ENCODE measurements around the gene RBL2.
A peak's percentile ranks its signal among the peaks of the same experiment; 100 is the strongest.
"Not testable (repeated sequence)": the region's sequence is repeated elsewhere in the genome, so short reads cannot be mapped to it uniquely, and the experiment has no call there.

The RBL2 gene, protein sequence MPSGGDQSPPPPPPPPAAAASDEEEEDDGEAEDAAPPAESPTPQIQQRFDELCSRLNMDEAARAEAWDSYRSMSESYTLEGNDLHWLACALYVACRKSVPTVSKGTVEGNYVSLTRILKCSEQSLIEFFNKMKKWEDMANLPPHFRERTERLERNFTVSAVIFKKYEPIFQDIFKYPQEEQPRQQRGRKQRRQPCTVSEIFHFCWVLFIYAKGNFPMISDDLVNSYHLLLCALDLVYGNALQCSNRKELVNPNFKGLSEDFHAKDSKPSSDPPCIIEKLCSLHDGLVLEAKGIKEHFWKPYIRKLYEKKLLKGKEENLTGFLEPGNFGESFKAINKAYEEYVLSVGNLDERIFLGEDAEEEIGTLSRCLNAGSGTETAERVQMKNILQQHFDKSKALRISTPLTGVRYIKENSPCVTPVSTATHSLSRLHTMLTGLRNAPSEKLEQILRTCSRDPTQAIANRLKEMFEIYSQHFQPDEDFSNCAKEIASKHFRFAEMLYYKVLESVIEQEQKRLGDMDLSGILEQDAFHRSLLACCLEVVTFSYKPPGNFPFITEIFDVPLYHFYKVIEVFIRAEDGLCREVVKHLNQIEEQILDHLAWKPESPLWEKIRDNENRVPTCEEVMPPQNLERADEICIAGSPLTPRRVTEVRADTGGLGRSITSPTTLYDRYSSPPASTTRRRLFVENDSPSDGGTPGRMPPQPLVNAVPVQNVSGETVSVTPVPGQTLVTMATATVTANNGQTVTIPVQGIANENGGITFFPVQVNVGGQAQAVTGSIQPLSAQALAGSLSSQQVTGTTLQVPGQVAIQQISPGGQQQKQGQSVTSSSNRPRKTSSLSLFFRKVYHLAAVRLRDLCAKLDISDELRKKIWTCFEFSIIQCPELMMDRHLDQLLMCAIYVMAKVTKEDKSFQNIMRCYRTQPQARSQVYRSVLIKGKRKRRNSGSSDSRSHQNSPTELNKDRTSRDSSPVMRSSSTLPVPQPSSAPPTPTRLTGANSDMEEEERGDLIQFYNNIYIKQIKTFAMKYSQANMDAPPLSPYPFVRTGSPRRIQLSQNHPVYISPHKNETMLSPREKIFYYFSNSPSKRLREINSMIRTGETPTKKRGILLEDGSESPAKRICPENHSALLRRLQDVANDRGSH

DNA sequence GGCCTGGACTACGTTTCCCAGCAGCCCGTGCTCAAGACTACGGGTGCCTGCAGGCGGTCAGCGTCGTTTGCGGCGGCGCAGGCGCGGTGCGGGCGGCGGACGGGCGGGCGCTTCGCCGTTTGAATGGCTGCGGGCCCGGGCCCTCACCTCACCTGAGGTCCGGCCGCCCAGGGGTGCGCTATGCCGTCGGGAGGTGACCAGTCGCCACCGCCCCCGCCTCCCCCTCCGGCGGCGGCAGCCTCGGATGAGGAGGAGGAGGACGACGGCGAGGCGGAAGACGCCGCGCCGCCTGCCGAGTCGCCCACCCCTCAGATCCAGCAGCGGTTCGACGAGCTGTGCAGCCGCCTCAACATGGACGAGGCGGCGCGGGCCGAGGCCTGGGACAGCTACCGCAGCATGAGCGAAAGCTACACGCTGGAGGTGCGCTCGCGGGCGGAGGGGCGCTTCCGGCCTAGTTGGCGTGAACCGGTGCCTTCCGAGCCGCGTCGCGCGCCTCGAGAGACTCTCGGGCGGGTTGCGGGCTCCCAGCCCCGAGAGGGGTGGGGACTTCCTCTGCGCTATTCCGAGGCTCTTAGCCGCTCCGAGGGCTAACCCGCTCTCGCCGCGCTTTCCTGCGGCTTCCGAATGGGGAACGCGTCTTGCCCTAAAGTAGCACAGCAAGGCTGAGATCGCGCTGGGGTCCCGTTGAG lies at the start of gene RBL2:
Gene RBL2 (plus strand): TSS at position 95 of the 689 bp plus-strand sequence. CDS start 86 bp downstream, at position 181.
- DNase-seq = peak; percentile 73

DNA sequence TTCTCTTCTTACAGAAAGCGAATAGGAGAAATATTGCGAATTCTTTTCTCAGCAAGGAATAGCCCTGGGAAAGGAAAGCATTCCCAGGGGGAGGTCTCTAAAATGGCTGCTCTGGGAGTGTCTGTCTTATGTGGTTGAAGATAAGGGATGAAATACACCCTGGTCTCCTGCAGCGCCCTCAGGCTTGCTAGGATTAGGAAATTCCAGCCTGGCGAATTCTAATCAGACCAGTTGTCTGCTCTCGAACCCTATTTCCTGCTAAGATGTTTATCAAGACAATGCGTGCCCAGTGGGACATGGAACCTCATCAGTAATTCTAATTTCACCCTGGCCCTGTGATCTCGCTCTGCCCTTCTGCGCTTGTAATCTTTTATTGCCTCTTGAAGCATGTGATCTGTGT lies 49.7 kb upstream of the RBL2 start:
- DNase-seq = not testable (repeated sequence)

DNA sequence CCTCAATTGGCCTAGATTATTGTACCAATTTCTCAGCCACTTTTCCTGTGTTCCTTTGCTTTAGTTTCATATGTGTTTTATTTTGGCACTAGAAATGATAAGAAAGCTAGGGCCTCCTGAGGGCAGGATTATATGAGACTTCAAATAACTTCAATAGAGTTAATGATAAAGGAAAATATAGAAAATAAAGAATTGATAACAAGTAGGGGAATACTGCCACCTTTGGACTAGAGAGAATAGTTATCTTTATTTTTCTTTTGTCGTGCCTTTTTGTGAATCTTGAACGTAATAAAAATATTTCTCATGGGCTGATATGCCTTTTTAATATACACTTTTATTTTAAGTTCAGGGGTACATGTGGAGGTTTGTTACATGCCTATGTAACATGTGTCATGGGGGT lies 29.3 kb upstream of the RBL2 start:
- no peak for DNase-seq

DNA sequence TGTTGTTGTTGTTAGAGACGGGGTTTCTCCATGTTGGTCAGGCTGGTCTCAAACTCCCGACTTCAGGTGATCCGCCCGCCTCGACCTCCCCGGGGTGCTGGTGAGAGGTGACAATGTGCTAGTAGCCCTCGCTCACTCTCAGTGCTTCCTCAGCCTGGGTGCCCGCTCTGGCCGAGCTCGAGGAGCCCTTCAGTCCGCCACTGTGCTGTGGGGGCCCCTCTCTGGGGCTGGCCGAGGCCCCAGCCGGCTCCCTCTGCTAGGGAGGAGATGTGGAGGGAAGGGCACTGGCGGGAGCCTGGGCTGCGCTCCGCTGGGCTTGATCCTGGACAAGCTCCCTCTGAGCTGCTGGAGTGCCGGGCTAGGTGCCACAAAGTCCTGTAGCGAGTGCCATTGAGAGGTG lies 21.7 kb upstream of the RBL2 start:
- DNase-seq = no peak

DNA sequence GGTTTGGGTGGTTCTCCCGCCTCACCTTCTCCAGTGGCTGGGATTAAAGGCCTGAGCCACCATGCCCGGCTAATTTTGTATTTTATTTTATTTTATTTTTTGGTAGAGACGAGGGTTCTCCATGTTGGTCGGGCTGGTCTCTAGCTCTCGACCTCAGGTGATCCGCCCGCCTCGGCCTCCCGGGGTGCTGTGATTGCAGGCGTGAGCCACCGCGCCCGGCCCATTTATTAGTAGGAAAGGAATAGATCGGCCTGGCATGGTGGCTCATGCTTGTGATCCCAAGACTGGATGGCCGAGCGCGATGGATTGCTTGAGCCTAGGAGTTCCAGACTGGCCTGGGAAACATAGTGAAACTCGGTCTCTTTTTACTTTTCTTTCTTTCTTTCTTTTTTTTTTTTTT lies 20.4 kb upstream of the RBL2 start:
- no peak for DNase-seq

DNA sequence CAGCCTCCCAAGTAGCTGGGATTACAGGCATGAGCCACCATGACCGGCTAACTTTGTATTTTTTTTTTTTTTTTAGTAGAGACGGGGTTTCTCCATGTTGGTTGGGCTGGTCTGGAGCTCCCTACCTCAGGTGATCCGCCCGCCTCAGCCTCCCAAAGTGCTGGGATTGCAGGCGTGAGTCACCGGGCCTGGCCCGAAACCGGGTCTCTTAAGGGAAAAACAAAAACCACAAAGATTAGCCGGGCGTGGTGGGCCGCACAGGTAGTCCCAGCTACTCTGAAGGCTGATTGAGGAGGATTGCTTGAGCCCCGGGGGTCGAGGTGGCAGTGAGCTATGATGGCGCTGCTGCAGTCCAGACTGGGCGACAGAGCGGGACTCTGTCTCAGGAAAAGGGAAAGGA lies 19.9 kb upstream of the RBL2 start:
- no peak for DNase-seq

DNA sequence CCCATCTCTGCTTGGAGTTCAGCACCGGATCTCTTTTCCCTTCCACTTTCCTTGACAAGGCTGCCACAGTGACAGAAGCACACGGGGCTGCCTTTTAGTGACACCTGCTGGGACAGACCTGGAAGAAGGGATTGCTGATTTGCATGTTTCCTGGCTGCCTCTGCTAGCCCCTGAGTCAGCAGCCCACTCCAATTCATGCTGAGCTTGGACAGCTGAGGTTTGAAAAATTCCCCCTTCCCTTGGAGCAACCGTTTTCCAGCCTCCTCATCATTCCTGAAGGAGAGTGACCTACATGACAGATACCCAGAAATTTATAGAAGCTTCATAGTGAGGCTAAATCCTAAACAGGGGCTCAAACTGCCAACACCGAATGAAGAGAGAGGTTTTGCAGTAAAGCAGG lies 18.8 kb upstream of the RBL2 start:
- DNase-seq = peak; percentile 22

DNA sequence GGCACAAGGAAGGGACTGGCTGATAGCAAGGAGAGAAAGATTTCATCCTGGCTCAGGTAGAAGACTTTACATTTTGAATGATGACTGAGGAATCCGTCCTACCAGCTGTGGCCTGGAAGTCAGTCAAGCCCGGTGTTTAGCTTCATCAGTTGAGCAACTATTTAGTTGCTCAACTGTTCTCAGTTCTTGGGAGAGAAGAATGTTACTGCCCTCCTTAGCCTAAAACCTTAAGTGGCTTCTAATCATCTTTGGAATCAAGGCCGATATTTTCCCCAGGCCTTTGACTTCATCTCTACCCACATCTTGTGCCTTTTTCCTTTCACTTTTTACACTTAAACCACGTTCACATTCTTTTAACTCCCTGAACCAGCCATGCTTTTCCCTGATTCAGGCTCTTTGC lies 17.3 kb upstream of the RBL2 start:
- DNase-seq = no peak

DNA sequence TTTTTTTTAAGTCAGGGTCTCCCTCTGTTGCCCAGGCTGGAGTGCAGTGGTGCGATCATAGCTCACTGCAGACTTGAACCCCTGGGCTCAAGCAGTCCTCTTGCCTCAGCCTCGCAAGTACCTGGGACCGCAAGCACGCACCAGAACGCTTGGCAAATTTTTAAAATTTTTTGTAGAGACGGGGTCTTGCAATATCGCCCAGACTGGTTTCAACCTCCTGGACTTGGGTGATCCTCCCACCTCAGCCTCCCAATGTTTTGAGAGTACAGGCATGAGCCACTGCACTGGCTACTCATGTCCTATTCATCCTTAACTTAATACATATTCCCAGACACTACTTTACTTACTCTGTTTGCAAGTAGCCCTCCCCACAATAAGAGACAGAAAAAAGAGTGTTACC lies 16.3 kb upstream of the RBL2 start:
- no peak for DNase-seq

DNA sequence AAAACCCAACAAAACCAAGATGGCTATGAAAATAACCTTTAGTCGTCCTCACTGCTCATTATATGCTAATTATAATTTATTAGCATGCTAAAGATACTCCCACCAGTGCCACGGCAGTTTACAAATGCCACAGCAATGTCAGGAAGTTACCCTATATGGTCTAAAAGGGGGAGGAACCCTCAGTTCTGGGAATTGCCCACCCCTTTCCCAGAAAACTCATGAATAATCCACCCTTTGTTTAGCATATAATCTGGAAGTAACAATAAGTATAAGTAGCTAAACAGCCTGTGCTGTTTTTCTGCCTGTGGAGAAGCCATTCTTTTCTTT lies 14.9 kb upstream of the RBL2 start:
- not testable (repeated sequence) for DNase-seq

DNA sequence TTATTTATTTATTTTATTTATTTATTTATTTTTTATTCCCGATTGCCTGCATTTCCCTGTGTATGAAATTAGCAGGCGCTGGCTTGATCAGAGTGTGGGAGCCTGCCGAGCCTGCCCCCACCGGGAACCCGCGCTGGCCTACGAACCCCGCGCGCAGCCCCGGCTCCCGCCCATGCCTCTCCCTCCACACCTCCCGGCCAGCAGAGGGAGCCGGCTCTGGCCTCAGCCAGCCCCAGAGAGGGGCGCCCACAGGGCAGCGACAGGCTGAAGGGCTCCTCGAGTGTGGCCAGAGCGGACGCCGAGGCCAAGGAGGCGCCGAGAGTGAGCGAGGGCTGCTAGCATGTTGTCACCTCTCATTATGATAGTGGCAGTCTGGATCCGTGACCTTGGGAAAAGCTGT lies 13.0 kb upstream of the RBL2 start:
- no peak for DNase-seq

DNA sequence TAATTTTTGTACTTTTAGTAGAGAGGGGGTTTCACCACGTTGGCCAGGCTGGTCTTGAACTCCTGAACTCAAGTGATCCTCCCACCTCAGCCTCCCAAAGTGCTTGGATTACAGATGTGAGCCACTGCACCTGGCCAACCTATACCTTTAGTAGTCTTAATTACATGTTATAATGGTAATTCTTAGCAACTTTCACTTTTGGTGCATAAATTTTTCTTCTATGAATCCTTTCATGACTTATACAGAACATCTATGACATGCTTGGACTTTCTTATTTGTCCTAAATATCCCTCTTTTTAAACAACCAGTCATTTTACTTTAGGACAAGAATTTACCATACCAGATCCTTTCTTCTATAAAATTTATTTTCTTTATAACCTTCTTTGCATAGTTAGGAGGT lies 10.3 kb upstream of the RBL2 start:
- DNase-seq = not testable (repeated sequence)

DNA sequence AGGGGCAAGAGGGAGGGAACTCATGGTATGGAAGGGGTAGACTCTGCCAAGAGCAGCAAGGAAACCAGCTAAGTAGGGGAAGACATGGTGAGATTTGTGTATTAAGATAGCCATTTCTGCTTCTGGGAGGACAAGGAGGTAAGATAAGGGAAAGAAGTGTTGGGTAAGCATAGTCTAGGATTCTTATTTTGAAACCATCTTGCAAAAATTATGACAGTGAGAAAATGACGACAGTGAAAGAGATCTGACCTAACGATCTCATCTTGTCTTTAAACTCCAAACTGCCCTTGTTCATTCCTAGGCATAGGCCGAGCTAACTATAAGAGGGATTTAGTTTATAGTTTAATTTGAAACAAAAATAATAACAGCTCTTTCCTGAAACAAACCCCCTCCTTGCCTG lies 5.6 kb upstream of the RBL2 start:
- no peak for DNase-seq

DNA sequence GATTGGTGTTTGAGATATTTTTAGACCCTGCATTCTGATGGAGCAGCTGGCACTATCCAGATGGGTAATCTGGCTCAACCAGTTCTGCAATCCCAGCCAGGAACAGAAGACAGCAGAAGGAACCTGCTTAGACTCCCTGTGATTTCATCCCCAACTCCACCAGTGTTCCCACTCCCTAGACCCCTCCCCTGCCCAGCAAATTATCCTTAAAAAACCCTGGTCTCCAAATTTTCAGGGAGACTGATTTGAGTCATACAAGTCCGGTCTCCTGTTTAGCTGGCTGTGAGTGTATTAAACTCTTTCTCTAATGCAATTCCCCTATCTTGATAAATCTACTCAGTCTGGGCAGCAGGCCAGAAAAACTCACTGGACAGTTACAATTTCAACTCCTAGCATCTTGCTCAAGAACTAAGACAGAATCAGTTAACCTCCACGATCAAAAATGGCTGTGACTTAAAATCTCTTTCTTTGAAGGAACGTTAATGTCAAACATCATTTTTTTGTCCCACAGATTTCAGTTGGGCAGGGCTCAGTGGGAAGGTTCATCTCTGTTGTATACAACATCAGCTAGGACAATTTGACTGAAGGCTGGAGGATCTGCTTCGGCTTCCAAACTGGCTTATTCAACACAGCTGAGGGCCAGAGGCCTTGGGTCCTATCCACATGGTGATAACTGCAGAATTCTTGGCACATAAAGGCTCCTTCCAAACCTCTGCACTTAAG lies 4.9 kb upstream of the RBL2 start:
- DNase-seq = peak; percentile 63

DNA sequence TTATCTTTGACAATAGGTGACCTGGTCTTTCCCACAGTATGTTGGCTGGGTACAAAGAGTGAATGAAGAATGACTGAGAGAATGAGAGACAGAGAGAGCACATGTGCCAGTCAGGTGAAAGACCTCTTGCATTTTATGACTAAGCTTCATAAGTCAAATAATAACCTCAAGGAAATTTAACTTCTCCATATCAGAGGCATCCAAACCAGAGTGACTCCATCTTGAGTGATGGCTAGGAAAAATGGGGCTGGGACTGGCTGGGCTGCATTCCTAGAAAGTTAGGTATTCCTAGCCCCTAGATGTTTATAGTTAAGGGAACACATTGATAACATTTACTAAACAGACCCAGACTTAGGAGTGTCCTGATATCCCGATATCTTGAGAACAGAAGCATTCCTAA lies 3.9 kb upstream of the RBL2 start:
- DNase-seq = no peak

DNA sequence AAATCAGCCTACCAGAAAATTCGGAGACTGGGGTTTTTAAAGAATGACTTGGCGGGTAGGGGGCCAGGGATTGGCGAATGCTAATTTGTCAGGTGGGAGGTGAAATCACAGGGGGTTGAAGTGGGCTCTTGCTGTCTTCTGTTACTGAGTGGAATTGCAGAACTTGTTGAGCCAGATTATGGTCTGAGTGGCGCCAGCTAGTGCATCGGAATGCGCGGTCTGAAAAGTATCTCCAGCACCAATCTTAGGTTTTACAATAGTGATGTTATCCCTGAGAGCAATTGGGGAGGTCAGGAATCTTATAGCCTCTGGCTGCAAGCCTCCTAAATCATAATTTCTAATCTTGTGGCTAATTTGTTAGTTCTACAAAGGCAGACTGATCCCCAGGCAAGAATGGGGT lies 762 bp upstream of the RBL2 start:
- DNase-seq = no peak

DNA sequence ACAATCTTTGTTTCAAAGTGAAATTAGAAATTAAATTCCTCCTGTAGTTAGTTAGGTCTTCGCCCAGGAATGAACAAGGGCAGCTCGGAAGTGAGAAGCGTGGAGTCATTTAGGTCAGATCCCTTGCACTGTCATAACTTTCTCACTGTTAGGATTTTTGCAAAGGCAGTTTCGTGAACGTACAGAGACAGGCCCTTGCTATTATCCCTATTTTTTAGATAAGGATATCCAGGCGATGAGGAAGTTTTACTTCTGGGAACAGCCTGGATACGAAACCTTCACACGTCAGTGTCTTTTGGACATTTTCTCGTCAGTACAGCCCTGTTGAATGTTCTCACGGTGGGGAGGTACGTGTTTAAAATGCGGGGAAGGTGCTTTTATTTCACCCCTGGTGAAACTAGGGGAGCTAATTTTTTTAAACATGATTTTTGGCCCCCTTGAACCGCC lies 318 bp upstream of the RBL2 start:
- no peak for DNase-seq

DNA sequence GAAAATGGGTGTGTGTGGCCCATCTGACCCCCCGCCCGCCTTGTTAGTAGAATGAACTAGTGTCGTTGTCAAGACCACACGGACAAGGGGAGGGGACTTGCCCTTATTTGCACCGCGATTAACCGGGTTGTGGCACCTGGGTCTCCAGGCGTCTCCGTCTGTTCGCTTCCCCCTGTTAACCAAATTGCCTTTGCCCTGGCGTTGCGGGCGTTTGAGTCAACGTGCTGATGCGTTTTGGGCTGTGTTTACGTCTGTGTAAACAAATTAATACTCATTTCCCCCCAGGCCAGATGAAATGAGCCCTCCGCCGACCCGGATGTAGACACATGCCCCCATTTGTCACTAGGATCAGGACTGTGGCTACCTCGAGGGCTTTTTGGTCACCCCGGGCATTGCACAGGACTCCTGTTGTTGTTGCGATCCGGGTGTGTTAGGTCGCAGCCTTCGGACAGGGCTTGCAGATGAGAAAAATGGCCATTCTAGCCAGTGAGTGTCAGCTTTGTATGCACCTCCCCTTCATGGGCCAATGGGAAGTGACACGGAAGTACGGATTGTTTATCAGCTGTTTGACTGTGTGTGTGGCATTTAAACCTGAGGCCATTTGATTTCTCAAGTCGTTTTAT lies 906 bp downstream of the RBL2 start:
- DNase-seq = peak; percentile 76

DNA sequence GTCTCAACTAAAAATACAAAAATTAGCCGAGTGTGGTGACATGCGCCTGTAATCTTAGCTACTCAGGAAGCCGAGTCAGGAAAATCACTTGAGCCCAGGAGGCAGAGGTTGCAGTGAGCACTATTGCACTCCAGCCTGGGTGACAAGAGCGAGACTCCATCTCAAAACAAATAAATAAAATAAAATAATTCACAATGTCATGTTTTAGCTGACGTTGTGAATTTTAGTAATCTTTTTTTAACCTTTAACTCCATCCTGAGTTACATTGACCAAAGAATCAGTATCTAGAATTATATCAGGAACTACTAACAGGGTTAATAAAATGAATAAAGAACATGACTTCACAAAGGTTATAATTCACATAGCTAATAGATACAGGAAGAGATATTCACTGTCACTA lies 5.9 kb downstream of the RBL2 start:
- DNase-seq = no peak

DNA sequence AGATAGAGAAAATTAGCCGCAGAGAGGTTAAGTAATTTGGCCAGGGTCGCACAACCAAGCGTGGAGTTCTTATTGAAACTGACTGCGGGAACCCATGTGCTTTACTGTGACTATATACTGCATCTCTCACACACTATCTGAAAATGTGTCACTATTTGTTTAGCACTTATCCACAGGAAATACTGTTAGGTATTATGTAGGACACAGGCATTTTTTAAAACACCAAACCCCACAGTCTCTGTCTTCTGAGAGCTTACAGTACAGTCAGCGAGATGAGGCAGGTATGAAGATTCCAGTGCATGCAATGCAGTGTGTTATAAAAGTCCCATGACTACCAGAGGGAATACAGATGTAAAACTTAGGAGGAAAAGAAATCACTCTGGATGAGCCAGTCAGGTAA lies 11.3 kb downstream of the RBL2 start:
- DNase-seq = no peak

DNA sequence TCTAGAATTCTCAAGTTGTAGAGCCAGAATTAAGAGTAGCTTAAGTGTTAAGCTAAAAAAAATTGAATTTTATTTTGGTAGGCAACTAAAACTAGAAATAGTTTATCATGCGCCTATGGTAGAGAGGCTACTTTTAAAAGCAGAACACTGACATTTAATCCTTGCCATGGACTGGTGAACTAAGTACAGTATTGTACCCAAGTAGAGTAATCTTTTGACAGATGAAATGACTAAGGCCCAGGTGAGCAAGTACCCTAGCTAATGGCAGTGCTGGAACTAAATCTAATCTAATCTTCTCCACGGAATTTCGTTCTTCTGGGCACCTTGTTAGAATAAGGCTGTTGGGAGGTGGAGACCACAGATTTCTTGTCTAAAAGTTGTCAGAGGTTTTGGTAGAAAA lies 11.8 kb downstream of the RBL2 start:
- DNase-seq = no peak
